K562 treated with DMSO at 1 percent for 24 hours (cell line): Measurements from ENCODE around the gene FDXR. TPM values are rescaled to one million over a fixed set of nuclear protein-coding genes. Genes with fewer than 3 reads are reported as not detected.

Experiments used
- total RNA-seq: library from RNA; unstranded; fragments of 300-600 nt; gene quantifications from 2 replicates; pipeline ENCODE4 v1.2.3, GENCODE V29; 2022; ENCODE audit warnings: low read depth; ENCODE audit not compliant: insufficient read depth

Gene FDXR, protein sequence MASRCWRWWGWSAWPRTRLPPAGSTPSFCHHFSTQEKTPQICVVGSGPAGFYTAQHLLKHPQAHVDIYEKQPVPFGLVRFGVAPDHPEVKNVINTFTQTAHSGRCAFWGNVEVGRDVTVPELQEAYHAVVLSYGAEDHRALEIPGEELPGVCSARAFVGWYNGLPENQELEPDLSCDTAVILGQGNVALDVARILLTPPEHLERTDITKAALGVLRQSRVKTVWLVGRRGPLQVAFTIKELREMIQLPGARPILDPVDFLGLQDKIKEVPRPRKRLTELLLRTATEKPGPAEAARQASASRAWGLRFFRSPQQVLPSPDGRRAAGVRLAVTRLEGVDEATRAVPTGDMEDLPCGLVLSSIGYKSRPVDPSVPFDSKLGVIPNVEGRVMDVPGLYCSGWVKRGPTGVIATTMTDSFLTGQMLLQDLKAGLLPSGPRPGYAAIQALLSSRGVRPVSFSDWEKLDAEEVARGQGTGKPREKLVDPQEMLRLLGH
- total RNA-seq: 93.4 and 101 TPM in 2 replicates

DNA sequence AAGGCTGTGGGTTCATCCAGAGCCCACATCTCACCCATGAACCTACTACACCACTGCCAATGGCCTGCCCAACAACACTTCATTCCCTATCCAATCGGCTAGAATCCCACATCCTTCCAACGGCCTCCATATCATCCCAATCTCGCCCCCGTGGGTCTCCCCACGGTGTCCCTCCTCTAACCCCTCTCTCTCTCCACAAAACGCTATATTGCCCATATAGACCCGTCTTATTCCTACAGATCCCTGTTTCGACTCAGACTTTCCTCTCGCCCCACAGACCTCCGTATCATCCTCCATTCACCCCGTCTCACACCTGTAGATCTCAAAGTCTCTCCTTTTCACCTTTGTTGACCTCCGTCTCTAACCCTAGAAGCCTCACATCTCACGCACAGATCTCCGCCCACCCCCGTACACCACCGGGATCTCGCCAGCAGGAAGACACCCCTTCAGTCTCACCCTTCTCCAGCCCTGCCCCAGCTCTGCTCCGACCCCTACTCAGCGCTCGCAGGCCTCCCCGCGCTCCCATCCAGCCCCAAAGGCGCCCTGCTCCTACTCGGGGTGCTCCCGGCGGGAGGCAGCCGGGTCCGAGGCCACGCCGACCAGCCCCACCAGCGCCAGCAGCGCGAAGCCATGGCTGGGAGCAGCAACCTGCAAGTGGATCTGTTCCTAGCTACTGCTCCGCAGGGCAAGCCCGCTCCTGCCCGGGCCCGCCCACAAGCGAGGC, at the start of gene FDXR:
TSS of gene FDXR (minus strand) at position 682 of the 724 bp plus-strand sequence. CDS start at position 632, 50 bp downstream.

DNA sequence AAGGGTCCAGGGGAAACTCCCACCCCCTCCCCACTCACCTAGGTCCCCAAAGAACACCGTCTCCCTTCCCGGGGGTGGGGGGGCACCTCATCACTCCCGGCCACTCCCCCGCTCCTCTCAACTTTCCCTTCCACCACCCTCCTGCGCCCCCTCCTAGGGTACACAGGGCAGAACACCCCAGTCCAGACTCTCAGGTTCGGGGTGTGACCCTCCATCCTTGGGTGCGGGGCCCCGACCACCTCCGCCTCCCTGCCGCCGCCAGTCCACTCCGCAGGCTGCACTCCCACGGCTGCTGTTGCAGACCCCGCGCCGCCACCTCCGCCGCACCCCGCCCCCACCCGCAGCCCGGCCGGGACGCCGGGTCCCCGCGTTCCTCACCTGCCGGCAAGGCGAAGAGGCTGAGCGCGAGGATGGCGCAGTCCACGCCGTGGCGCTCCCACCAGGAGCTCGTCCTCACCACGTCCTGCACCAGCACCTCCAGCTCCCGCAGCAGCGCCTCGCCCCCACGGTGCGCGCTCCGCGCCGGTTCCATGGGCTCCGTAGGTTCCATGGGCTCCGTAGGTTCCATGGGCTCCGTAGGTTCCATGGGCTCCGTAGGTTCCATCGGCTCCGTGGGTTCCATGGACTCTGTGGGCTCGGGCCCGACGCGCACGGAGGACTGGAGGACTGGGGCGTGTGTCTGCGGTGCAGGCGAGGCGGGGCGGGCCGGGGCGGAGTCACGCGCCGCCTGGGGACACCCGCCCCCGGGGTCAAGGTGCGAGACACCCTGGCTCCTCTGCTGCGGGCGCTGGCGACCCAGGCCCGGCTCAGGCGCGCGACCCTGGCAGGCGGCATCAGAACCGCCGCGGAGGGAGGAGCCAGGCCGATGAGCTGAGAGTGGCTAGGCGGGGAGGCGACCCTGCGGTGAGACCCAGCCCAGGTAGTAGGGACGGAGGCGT, 20.4 kb upstream of the FDXR start, which contains the start of gene FADS6:
TSS of gene FADS6 (minus strand) at position 660 of the 938 bp plus-strand sequence. CDS start at position 622, 38 bp downstream.

DNA sequence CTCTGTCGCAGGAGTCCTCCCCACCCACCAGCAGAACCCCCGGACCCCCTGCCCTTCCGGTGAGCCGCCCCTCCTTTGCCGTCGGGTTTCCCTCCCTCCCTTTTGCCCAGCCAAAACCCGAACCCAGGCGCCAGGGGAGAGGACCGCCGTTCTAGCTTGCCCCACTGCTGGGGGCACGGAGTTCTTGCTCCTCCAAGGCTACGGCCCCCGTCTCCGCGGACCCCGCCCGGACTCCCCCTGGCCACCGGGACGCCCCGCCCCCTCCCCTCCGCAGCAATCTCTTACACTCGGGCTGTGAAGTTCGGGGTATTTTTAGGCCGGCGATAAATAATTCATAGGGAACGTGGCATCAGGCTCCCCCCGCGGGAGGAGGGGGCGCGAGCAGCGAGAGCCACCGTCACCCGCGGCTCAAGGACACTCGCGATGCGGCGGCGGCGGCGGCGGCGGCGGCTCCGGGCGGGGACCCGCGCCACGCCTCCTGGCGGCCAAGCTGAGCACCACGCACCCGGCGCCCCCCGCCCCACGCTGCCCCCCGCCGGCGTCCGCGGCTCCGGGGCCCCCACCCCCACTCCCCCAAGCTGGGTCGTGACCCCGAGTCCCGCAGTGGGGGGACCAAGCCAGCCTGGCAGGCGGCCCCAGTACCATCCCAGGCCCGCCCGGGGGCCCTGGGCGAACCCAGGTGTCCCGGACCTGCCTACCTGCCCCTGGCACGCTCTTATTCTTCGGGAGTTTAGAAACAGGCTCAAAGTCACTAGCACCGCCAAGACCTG, 13.2 kb downstream of the FDXR start, which contains the start of gene GRIN2C:
TSS of gene GRIN2C (minus strand) at position 427 of the 770 bp plus-strand sequence. CDS start 4,793 bp downstream, outside the sequence.

Other genes starting within 250 kb of the FDXR start
- gene CD300E, start 249.3 kb downstream of the FDXR start, total RNA-seq: not detected in 2 replicates
- gene CD300LF, start 160.1 kb downstream of the FDXR start, total RNA-seq: not detected in 2 replicates
- not detected in 2 replicates for gene RAB37, start 135.7 kb downstream of the FDXR start, total RNA-seq
- 78.6 and 82.7 TPM in 2 replicates for gene NHERF1, start 124.4 kb downstream of the FDXR start, total RNA-seq
- 27.3 and 36.5 TPM in 2 replicates for gene NAT9, start 96.6 kb downstream of the FDXR start, total RNA-seq
- 0.37 and 1.00 TPM in 2 replicates for gene GRIN2C, start 13.1 kb downstream of the FDXR start, total RNA-seq
- gene FADS6, start 20.6 kb upstream of the FDXR start, total RNA-seq: 0.13 and 0.63 TPM in 2 replicates
- gene USH1G, start 50.3 kb upstream of the FDXR start, total RNA-seq: 1.6 and 2.0 TPM in 2 replicates
- 0.58 TPM in 1 of 2 replicates, not detected in the other for gene OTOP2, start 51.3 kb upstream of the FDXR start, total RNA-seq
- gene OTOP3, start 62.9 kb upstream of the FDXR start, total RNA-seq: not detected in 2 replicates
- gene HID1, start 99.8 kb upstream of the FDXR start, total RNA-seq: 3.9 and 4.7 TPM in 2 replicates
- gene CDR2L, start 114.6 kb upstream of the FDXR start, total RNA-seq: 17.4 and 19.2 TPM in 2 replicates
- 55.0 and 55.8 TPM in 2 replicates for gene MRPL58, start 139.7 kb upstream of the FDXR start, total RNA-seq
- 387 and 416 TPM in 2 replicates for gene ATP5PD, start 174.0 kb upstream of the FDXR start, total RNA-seq
- gene KCTD2, start 174.2 kb upstream of the FDXR start, total RNA-seq: 32.1 and 32.5 TPM in 2 replicates
- 6.4 and 8.4 TPM in 2 replicates for gene SLC16A5, start 215.0 kb upstream of the FDXR start, total RNA-seq
- 36.2 and 36.6 TPM in 2 replicates for gene ARMC7, start 237.0 kb upstream of the FDXR start, total RNA-seq